CD4-positive, alpha-beta T cell treated with Interleukin-1 beta for 1 hour (primary cell): ENCODE data around the gene SLC17A4.

Source experiments
- DNase-seq, 2 donors: peaks; one replicate each; pipeline ENCODE4 v3.0.0-alpha.2; 2020 to 2022

SLC17A4 gene

DNA sequence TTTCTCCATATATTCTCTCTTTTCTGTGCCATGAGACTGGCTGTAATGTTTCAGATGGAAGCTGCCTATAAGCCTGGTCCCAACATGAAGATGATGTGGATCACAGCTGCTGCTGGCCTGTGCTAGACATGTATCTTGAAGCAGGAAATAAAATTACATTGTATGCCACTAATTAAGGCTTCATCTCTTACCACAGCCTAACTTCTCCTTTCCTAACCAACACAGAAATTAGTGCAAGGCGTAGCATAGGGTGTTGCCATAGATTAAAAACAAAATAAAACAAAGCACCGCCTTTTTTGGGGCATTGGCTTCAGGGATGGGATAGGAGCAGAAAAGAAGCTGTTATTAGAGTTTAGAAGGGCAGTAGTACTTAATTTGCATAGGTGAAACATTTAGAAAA, 4.7 kb upstream of the SLC17A4 start:
- DNase-seq = no peak

DNA sequence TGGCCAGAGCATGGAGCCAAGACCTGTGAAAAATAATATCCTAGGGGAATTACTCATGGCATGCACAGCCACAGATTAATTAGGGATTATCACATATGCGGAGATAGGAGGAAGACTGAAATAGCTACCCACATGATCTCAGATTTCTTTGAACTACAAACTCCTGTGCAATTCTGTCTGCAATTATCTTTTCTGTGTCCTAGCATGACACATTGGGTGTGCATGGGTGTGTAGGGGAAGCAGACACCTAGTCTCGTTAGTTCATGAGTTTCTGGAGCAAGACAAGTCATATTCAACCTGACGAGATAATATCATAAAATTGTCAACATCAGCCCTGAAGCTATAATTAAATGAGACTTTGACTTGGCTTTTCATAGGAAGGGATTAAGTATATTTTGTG, 3.6 kb upstream of the SLC17A4 start:
- DNase-seq = no peak

DNA sequence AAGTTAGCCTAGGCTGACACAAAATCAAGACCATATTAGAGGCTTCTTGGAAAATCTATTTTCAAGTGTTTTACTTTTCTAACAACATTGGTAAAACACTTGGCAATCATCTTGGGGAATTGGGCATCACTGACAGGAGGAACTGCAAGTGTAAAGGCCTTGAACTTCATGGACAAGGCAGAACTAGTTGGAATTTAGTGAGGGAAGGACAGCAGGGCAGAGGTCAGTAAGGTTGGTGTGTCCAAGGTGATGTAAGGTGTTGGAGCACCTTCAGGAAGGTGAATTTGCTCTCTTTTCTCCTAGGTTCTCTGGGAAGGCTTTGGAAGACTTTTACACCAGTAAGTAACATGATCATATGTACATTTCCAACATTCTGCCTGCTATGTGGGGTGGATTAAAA, 1.5 kb upstream of the SLC17A4 start:
- DNase-seq = no peak

DNA sequence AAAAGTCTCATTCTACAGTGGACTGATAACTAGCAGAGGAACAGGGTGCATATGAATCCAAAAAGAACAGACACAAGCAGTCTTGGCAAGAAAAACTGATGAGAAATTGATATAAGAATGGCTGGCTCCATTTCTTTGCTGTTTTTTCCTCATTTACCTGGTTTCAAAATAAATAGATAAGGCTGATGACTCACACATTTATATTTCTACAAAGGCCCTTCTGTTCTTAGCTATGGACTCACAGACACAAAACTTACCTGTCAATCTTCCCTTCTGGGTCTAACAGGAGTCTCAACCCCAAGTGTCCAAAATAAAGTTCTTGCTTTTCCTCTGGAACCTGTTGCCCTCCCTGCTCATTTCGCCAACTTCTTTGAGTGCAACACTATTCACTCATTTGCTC, 941 bp downstream of the SLC17A4 start:
- DNase-seq = no peak

DNA sequence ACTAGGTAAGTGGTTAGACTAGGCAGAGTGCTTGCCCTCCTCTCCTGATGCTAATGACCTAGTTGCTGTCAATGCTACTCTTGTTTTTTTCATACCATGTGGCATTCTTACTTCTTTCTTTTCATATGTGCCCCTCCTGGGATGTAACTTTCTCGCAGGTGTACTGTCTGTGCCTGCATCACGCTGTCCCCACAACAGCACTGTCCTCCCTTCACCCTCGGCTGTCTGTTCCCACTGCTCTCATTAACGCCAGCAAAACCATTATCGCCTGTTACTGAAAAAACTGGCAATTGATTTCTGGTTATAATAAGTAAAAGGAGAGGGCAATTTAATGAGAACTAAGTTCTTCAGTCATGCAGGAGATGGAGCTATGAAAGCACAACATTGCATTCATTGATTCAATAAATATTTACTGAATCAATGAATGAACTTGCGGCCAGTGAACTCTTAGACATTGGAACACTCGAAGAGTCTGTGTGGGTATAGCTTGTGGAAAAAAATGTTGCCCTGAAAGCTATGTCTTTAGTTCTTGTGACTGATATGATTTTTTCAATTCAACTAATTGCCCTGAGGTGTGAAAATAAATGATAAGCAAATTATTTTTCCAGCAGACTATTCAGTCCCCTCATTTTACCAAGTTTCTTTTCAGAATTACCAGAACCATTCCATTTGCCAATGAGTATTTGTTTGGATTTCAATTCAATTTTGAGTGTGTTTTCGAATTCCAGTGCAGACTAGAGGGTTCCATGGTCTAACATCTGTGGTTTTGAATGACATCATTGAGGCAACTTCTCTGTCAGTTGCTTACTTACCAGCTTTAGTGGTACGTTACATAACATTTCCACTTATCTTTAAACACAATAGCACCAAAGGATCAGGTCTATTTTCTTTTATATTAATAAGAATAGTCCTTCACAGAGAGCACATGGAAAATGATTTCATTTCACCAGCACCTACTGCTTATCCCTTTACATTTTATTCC, 2.1 kb downstream of the SLC17A4 start:
- no peak for DNase-seq

DNA sequence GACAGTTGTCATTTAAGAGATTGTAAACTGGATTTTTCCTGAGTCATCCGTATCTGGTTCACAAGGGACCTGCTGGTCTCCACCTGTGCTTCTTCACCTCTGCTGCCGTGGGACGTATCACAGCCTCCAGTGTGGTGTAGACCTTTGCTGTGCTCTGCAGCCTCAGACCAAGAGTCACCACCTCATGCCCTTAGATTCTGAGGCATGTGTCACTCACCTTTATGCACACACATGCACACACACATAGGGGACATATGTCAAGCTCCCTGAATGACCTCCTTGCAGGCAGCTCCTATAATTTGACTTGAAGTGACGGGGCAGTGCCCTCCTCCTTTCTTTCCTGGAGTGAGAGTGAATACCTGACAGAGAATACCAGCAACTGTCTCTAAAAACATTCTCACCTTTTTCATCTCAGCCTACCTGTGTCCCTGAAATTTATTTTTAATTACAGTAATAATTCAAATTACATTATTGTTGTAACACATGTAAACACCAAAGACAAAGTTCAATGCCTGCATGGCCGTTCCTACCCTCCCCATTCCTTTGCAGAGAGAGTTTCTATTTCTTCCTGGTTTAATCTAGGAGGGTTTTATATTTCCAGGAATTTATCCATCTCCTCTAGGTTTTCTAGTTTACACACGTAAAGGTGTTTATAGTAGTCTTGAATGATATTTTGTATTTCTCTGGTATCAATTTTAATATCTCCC, 3.5 kb downstream of the SLC17A4 start:
- no peak for DNase-seq

DNA sequence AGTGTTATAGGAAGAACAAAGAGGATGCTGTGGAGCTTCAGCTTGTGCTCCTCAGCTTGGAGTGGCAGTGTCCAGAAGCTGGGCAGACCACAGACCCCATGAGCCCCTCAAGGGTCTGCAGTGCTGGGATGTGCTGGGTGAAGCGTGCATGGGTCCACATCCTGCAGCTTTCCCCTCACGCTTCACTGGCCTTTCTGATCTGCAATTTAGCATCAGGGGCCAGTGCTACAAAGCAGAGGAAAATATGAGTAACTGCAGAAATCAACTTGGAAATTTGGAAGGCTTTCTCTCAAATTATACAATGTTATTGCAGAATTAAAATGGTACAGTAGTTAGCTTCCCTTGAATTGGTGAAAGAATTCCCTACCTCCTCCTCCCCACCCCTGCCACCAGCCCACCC, 10.1 kb downstream of the SLC17A4 start:
- no peak for DNase-seq

DNA sequence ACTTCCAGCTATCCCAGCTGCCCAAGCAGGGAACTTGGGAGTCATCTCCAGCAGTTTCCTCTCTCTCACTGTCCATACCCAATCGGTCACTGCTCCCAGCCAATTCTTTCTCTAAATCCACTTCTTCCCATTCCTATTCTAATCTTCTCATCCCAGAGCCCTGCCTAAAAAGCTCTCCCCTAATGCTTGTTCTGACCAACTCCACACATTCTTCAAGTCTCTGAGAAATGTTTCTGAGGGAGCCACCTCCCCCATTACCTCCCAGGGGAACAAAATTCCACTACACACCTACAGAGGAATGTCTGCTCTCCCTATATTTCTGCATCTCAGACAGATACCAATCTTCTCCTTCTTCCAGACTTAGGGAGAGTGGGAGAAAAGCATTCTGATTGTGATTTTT, 14.0 kb downstream of the SLC17A4 start:
- no peak for DNase-seq

DNA sequence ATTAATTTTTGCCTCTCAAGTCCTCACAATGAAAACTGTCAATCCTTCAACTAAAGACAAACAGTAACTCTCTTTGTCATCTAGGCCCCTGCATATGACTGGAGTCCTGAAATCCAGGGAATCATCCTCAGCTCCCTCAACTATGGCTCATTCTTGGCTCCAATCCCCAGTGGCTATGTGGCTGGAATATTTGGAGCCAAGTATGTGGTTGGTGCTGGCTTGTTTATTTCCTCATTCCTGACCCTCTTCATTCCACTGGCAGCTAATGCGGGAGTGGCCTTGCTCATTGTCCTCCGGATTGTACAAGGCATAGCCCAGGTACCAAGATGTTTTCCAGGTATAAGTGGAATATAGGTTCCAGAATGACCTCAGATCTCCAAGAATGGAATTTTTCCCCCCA, 15.4 kb downstream of the SLC17A4 start:
- no peak for DNase-seq

DNA sequence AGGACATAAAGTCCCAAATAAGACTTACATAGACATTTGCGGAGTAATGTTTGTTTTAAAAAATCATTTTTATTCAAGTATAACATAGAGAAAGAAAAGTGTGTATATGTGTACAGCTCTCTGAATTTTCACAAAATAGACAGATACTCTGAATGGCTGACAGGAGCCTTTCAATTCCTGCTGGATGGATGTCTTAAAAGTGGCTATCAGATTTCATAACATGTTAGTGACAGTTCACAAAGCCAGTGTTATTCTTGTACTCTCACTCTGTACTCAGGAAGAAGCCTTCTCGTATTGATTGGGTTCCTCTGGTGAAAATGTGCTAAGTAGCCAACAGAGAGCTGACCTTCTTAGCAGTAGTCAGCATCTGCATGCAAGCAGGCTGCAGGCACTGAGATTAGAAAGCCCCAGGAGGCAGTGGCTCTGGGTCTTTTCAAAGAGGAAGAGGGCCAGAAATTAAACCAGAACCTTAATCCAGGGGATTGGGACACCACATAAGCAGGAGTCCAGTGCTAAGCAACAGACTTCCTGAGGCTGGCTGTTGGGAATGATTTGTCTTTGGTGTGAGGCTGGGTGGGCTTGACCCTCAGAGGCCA, 19.7 kb downstream of the SLC17A4 start:
- DNase-seq = no peak

DNA sequence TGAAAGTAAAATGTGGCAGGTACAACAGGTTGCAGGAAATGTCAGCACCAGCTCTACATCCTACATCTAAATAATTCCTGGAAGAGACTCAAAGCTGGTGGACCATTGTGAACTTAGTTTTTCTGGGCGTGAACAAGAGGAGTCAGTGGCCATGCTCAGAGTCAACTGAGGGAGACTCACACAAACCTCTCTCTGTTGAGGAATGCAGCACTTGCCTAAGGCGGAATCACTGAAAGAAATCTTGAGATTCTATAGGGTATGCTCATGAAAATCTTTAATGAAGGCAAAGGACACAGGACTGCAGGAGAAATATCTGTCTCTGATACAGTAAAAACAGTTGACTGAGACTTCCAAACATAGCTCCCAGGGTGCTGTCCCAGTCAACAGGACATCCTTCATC, 22.5 kb downstream of the SLC17A4 start:
- DNase-seq = no peak

DNA sequence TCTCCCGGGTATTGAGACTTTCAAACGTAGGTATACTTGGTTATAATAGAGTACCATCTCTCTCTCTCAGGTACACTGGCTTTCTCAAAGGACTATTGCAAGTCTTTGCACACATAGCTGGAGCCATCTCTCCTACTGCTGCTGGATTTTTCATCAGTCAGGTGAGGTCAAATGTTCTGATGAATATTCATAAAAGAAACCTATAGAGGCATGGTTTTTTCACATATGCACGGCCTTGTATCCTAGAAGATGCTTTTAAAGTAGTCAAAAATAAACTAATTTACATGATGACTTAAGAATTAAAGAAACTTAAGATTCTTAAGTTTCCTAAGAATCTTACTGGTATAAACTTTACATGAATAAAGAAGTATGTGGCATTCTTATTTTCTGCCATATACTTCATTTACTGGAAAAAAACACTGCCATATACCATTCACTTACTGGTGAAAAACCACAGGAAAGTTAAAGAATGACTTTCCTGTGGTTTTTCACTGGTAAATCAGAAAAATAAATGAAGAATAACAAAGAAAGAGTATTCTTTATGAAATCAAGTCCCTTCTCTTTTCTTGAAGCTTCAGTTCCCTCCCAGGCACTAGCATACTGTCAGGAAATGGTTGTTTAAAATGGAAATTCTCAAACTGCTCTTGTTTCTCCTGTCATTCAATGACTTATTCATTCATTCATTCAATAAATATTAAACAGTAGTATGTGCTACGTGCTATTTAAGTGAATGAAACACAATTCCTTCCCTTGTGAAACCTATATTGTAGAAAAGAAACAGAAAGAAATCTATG, 23.5 kb downstream of the SLC17A4 start:
- no peak for DNase-seq

DNA sequence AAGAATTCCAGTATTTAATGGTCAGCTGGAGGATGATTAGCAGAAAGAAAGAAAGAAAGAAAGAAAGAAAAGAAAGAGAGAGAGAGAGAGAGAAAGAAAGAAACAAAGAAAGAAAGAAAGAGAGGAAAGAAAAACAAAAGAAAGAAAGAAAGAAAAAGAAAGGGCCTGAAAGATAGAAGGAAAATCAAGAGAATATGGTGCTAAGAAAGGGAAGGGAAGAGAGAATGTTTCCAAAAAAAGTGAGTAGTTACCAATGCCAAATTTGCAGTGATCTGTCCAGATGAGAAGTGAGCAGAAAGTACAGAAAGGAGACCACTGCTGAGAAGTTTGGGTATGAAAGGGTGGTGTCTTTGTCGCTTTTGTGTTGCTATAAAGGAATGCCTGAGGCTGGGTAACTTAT, 26.6 kb downstream of the SLC17A4 start:
- DNase-seq = no peak

DNA sequence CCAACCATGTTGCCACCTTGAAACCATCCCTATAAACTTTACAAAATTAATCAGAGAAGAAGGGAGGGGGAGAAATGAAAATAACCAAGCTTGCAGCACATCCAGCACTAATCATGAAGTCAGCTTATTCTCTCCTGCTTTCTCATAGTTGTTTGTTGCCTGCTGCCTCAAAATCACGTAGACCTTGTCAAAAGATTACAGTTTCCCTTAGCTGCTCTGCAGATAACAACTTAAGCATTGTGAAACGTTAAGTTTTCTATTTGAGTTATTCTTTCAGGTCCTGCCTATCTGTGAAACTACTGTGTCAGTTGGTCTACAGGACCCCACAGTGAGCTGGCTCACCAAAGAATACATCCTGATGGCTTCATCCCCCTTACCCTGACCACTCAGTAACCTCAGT, 32.9 kb downstream of the SLC17A4 start:
- DNase-seq = no peak

DNA sequence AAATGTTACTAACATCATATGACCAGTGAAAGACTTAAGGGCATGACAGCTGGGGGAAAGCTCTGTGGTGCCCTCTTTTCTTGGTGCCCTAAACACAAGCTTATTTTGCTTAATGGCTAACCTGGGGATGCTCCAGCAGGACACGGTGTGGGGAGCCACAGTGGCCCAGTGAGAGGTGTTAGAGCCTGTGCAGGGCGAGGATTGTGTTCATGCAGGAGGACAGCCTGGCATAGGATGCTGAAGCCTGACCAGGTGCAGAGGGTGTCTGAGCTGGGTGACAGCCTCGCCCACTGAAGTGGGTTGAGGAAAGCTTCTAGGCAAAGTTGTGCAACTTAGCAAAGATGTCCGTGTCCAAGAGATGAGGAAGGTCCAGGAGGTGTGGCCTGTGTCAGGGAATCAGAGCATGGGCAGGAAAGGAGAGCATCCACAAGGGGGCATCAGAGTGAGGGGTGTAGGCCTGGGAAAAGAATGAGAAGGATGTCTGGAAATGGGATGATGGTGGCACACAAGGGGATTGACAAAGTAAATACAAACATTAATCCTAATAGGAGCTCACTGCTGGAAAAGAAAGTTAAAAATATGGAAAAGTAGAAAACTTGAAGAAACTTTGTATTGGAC, 33.9 kb downstream of the SLC17A4 start:
- DNase-seq = peak; percentile 24 to 49

DNA sequence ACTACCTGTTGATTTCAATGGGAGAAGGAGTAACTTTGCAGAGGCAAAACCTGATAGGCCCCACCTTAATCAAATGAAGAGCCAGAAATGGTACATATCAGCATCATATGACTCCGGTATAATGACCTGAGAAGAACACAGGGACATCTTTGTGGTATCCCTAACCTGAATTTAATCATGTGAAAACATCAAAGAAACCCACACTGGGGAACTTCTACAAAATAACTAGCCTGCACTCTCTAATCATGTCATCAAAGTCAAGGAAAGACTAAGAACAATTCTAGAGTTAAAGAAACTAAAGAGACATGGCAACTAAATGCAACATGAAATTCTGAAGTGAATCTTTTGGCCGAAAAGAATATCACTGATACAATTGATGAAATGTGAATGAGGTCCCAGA, 34.9 kb downstream of the SLC17A4 start:
- DNase-seq = no peak

DNA sequence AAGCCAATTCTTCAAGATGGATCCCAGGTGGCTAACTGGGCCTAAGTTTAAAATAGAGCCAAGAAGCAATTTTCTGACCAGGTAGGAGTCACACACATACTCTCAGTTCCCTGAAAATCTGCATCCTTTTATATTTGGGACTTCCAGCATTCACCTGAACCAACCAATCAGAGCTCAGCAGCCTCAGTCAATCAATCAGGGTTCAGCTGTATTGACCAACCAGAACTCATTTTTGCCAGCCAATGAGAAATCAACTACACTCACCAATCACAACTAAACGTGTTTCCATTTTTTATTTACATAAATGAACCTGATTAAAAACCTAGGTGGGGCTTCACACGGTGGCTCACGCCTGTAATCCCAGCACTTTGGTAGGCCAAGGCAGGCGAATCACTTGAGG, 37.5 kb downstream of the SLC17A4 start:
- no peak for DNase-seq

DNA sequence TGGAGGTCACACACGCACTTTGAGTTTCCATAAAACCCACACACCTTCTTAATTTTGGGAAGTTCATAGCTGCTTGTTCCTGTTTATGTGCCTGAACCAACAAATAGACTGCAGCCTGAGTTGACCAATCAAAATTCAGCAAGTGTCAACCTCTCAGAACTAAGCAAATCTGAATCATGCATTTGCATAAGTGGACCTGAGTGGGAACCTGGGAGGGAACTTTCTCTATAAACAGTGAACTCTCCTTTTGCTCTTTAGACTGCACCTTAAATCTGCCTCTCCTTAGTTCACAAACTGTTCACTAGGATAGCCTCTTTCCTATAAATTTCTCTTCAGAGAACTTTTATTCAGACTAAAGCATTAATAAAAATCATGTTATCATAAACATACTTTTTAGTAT, 39.4 kb downstream of the SLC17A4 start:
- DNase-seq = no peak

DNA sequence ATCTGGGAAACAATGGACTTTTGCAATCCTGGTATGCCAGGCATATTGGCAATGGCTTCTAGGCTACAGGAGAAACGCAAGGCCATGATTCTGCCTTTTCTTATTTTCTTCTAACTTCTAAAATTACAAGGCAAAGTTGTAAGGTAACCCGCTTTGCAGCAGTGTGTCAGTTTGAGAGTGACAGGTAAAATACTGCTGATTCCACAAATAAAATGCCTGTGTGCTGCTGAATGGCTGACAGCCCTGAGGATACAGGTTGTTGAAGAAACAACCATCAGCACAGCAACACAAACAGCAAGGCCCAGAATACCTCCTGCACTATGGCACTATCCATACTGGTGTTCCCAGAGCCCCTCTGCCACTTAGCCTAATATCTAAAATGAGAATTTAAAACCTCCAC, 40.2 kb downstream of the SLC17A4 start:
- DNase-seq = no peak

DNA sequence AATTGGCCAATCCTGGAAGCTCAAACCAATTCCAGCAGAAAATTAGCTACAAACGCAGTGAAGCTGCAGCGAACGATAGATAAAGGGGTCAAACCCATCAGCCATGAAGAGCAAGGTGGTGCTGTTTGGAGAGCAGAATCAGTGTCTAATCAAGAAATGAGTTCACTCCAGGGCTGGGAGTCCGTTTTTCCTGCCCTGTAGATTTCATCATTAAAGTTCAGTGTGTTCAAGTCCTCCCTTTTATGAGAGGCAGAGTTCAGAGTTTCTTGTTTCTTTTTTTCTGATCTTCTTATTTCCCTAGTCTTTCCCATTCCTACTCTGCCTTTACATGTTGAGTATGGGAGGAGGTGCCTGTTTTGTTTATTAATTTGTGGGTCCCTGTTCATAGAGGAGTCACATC, 46.9 kb downstream of the SLC17A4 start:
- no peak for DNase-seq

DNA sequence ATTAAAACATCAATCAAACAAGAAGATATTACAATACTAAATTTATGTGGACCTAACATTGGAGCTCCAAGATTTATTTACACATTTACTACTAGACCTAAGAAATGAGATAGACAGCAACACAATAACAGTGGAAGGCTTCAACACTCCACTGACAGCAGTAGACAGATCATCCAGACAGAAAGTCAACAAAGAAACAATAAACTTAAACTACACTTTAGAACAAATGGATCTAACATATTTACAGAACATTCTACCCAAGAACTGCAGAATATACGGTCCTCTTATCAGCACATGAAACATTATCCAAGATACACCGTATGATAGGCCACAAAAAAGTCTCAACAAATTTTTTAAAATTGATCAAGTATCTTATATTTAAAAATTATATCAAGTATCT, 50.3 kb downstream of the SLC17A4 start:
- DNase-seq = no peak

DNA sequence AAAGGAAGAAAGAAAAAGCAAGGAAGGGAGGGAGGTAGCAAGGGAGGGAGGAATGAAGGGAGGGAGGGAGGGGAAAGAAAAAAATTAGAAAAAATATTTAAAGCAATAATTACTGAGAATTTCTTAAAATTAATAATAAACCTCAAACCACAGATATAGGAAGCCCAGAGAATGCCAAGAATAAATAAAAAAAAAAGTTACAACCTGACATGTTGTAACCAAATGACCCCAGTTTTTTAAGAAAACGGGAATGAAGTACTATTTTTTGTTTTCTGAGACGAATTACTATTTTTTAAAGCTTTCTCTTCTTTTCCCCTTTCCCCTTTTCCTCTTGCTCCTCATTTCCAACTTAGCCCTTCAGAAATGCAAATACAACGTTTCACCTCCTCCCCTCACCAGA, 60.7 kb downstream of the SLC17A4 start:
- no peak for DNase-seq

DNA sequence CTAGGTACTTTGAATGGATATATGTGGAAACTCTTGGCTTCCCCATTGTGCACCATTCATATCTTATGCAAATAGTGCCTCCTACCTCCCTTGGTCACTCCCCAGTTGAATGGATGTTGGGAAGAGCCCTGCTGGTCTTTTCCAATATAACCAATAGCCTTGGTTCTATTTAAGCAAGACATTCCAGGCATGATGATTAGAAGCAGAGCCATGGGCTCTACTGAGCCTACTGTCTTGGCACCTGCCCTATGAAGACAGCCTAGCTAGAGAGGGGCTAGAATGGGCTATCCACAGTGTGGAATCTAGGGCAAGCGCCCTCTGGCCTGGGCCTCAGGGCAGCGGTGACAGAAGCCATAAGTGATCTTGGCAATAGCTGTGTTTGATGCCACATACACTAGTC, 61.7 kb downstream of the SLC17A4 start:
- no peak for DNase-seq
